Inflammatory macrophage treated with lipopolysaccharide for 4 hours (primary cell): Measurements from ENCODE around the gene MAP4.
A peak's percentile ranks its signal among the peaks of the same experiment; 100 is the strongest.
"Not testable (repeated sequence)": the region's sequence is repeated elsewhere in the genome, so short reads cannot be mapped to it uniquely, and the experiment has no call there.

Source experiments
- DNase-seq: peaks from one replicate; pipeline ENCODE4 v3.0.0-alpha.2; 2020

The MAP4 gene

GRCh38 chr3:48016301-48016973 lies at the start of gene MAP4:
MAP4 (minus strand) TSS chr3:48016416; CDS start chr3:47998860, 17,556 bp downstream.
- peak; percentile 56 for DNase-seq

- no peak for DNase-seq
These were observed 48.8 kb upstream of the MAP4 start for GRCh38 chr3:48065035-48065434.

GRCh38 chr3:48064292-48064829 lies 48.1 kb upstream of the MAP4 start:
- DNase-seq: no peak

- not testable (repeated sequence) for DNase-seq
These were observed 45.4 kb upstream of the MAP4 start for GRCh38 chr3:48061586-48061985.

GRCh38 chr3:48058091-48058490 lies 41.9 kb upstream of the MAP4 start:
- no peak for DNase-seq

- no peak for DNase-seq
These were observed 41.3 kb upstream of the MAP4 start for GRCh38 chr3:48057521-48057920.

- no peak for DNase-seq
These were observed 31.7 kb upstream of the MAP4 start for GRCh38 chr3:48047841-48048464.

GRCh38 chr3:48042071-48042760 lies 26.0 kb upstream of the MAP4 start:
- DNase-seq: no peak

GRCh38 chr3:48039487-48040190 lies 23.4 kb upstream of the MAP4 start:
- peak; percentile 18 for DNase-seq

- no peak for DNase-seq
These were observed 22.8 kb upstream of the MAP4 start for GRCh38 chr3:48038971-48039481.

- no peak for DNase-seq
These were observed 17.8 kb upstream of the MAP4 start for GRCh38 chr3:48034000-48034516.

GRCh38 chr3:48030188-48030587 lies 14.0 kb upstream of the MAP4 start:
- no peak for DNase-seq

- no peak for DNase-seq
These were observed 11.0 kb upstream of the MAP4 start for GRCh38 chr3:48026951-48027908.

- no peak for DNase-seq
These were observed 9.9 kb upstream of the MAP4 start for GRCh38 chr3:48026098-48026497.

GRCh38 chr3:48024401-48024800 lies 8.2 kb upstream of the MAP4 start:
- no peak for DNase-seq

GRCh38 chr3:48023377-48023776 lies 7.2 kb upstream of the MAP4 start:
- no peak for DNase-seq

GRCh38 chr3:48022178-48022577 lies 6.0 kb upstream of the MAP4 start:
- no peak for DNase-seq

GRCh38 chr3:48018841-48019240 lies 2.6 kb upstream of the MAP4 start:
- no peak for DNase-seq

- DNase-seq: peak; percentile 57
These were observed 610 bp downstream of the MAP4 start for GRCh38 chr3:48015431-48016180.

- peak; percentile 26 for DNase-seq
These were observed 1.9 kb downstream of the MAP4 start for GRCh38 chr3:48014358-48014757.
